Activated B cell treated with CpG ODN at 0.5 μM for 24 hours (primary cell): ENCODE measurements around the gene RNF152. TPM values are rescaled to one million over a fixed set of nuclear protein-coding genes. Genes with fewer than 3 reads are reported as not detected.

Experiments
- ATAC-seq: fragments of 200-7000 bp; cut with Tn5 transposase; one replicate; pipeline ENCODE4 v1.10.0; 2021; ENCODE audit warnings: low read depth, mild to moderate bottlenecking, moderate library complexity
- CTCF ChIA-PET: fragments of 350-600 bp; sonication (Branson Sonifier 250); formaldehyde crosslinking; loops from one replicate; lab custom pipeline; 2021; ENCODE audit warnings: antibody characterized with exemption; lab: Charles Lee
- POLR2A ChIA-PET: fragments of 350-600 bp; sonication (Branson Sonifier 250); formaldehyde crosslinking; loops from one replicate; lab custom pipeline; 2021; ENCODE audit warnings: antibody characterized with exemption; lab: Charles Lee
- DNase-seq: peaks from one replicate; pipeline ENCODE4 v3.0.0; 2022
- H3K27ac Mint-ChIP-seq: one replicate; pipeline ENCODE4 v1.8.0; 2020; ENCODE audit warnings: mixed read lengths
- H3K27me3 Mint-ChIP-seq: one replicate; pipeline ENCODE4 v1.8.0; 2021; ENCODE audit warnings: mixed read lengths
- H3K36me3 Mint-ChIP-seq: one replicate; pipeline ENCODE4 v1.8.0; 2021; ENCODE audit warnings: low read depth, mixed read lengths
- H3K4me1 Mint-ChIP-seq: one replicate; pipeline ENCODE4 v1.8.0; 2021; ENCODE audit warnings: mixed read lengths
- H3K4me3 Mint-ChIP-seq: one replicate; pipeline ENCODE4 v1.8.0; 2020; ENCODE audit warnings: mild to moderate bottlenecking, mixed read lengths
- H3K9me3 Mint-ChIP-seq: one replicate; pipeline ENCODE4 v1.8.0; 2020; ENCODE audit warnings: mixed read lengths
- CTCF ChIP-seq: fragments of 200-600 bp; IDR thresholded peaks from one replicate; pipeline ENCODE4 v1.8.0; 2022; ENCODE audit warnings: antibody characterized with exemption, mild to moderate bottlenecking
- intact Hi-C: fragments of 100-400 bp; cut with micrococcal nuclease; formaldehyde crosslinking; loops from one replicate; pipeline ENCODE4 v1.15.1; 2024
- total RNA-seq: library from RNA; stranded (reverse); gene quantifications from 2 replicates; pipeline ENCODE4 v1.2.3, GENCODE V29; 2022

Gene RNF152
- total RNA-seq, 1 donor from 2014 or later, result 0.02 TPM

- Mint-ChIP-seq H3K4me3 (no peak overlapping the region), H3K9me3 (no peaks in the 10 kb centered on the region), H3K4me1 (no peaks in the 10 kb centered on the region), H3K27me3 (peaks cover 34% of the 10 kb centered on the region), H3K36me3 (no peaks in the 10 kb centered on the region), H3K27ac (no peak overlapping the region)
- intact Hi-C loops, result loop anchor here (1.0 to 5.0 kb wide), 4 partner anchors 232 to 1912 kb away; no protein-coding TSS in a partner anchor
- POLR2A ChIA-PET, result no interaction called here
- TF ChIP-seq CTCF, result no peak
- no peak for DNase-seq
- ATAC-seq, result no peak
- CTCF ChIA-PET, result interaction anchor here (0.7 to 1.3 kb wide), 4 partner anchors 13 to 52 kb away, joined by 3 read pairs; no protein-coding TSS in a partner anchor
These were observed 7.9 kb upstream of the RNF152 start for GRCh38 chr18:61900504-61901281.

- H3K4me1 Mint-ChIP-seq, result peaks cover 5% of the 10 kb centered on the region
- POLR2A ChIA-PET, result interaction anchor here (0.7 kb wide), 1 partner anchor 237 kb away, joined by 6 read pairs; no protein-coding TSS in a partner anchor
- no peak for ATAC-seq
- H3K27ac Mint-ChIP-seq, result no peak overlapping the region
- CTCF ChIA-PET, result no interaction called here
- H3K27me3 Mint-ChIP-seq, result peaks cover 34% of the 10 kb centered on the region
- DNase-seq, result no peak
- H3K4me3 Mint-ChIP-seq, result no peak overlapping the region
- H3K9me3 Mint-ChIP-seq, result no peaks in the 10 kb centered on the region
- intact Hi-C loops, result no loop called here
- H3K36me3 Mint-ChIP-seq, result no peaks in the 10 kb centered on the region
- TF ChIP-seq CTCF, result no peak
These were observed 5.9 kb upstream of the RNF152 start for GRCh38 chr18:61898640-61899101.

GRCh38 chr18:61896757-61897156, 4.0 kb upstream of the RNF152 start:
- ATAC-seq (no peak), DNase-seq (no peak)
- H3K4me1 Mint-ChIP-seq, result peaks cover 15% of the 10 kb centered on the region
- no peaks in the 10 kb centered on the region for H3K9me3 Mint-ChIP-seq
- no peak overlapping the region for H3K4me3 Mint-ChIP-seq
- no peak for TF ChIP-seq CTCF
- peaks cover 43% of the 10 kb centered on the region for H3K27me3 Mint-ChIP-seq
- no peak overlapping the region for H3K27ac Mint-ChIP-seq
- ChIA-PET POLR2A (interaction anchor here (0.7 kb wide), 1 partner anchor 124 kb away, joined by 9 read pairs; no protein-coding TSS in a partner anchor), CTCF (no interaction called here)
- intact Hi-C loops, result no loop called here
- H3K36me3 Mint-ChIP-seq, result no peaks in the 10 kb centered on the region

- Mint-ChIP-seq H3K27me3 (peaks cover 45% of the 10 kb centered on the region), H3K9me3 (no peaks in the 10 kb centered on the region), H3K4me1 (peaks cover 15% of the 10 kb centered on the region), H3K27ac (no peak overlapping the region), H3K36me3 (no peaks in the 10 kb centered on the region), H3K4me3 (no peak overlapping the region)
- POLR2A ChIA-PET, result interaction anchor here (0.7 kb wide), 1 partner anchor 125 kb away, joined by 9 read pairs; no protein-coding TSS in a partner anchor
- TF ChIP-seq CTCF, result no peak
- DNase-seq (no peak), ATAC-seq (no peak)
- intact Hi-C loops, result no loop called here
- CTCF ChIA-PET, result no interaction called here
These were observed 3.3 kb upstream of the RNF152 start for GRCh38 chr18:61896118-61896517.
